Measurements from ENCODE around the gene CERS1.

CERS1 gene

GRCh38 chr19:18863843-18864362 is 32.1 kb downstream of the CERS1 start:
- Histone ChIP-seq H3K27me3 (ENCODE audit: control insufficient read depth, insufficient read depth, low read length, poor library complexity, severe bottlenecking) (no peaks in the 10 kb centered on the region), H3K4me3 (ENCODE audit: insufficient read depth, low read depth, low read length) (no peak overlapping the region), H3K27ac (ENCODE audit: insufficient read depth, low read depth, low read length, poor library complexity, severe bottlenecking) (no peak overlapping the region), H3K9me3 (ENCODE audit: control insufficient read depth, low read length) (no peaks in the 10 kb centered on the region), H3K36me3 (ENCODE audit: control insufficient read depth, insufficient read depth, low read length) (peaks cover 62% of the 10 kb centered on the region), H3K4me1 (ENCODE audit: control insufficient read depth, insufficient read depth, low read length) (no peaks in the 10 kb centered on the region)
- 94% methylated on average over 16 of the region's 16 CpGs for WGBS, 2 experiments

GRCh38 chr19:18862976-18863842 is 32.7 kb downstream of the CERS1 start:
- no peak overlapping the region for H3K27ac ChIP-seq (ENCODE audit: insufficient read depth, low read depth, low read length, poor library complexity, severe bottlenecking)
- no peak overlapping the region for H3K4me3 ChIP-seq (ENCODE audit: insufficient read depth, low read depth, low read length)
- H3K27me3 ChIP-seq (ENCODE audit: control insufficient read depth, insufficient read depth, low read length, poor library complexity, severe bottlenecking) = no peaks in the 10 kb centered on the region
- H3K36me3 ChIP-seq (ENCODE audit: control insufficient read depth, insufficient read depth, low read length) = peaks cover 66% of the 10 kb centered on the region
- H3K9me3 ChIP-seq (ENCODE audit: control insufficient read depth, low read length) = no peaks in the 10 kb centered on the region
- H3K4me1 ChIP-seq (ENCODE audit: control insufficient read depth, insufficient read depth, low read length) = no peaks in the 10 kb centered on the region
- 95 to 97% methylated on average over 33 of the region's 33 CpGs for WGBS, 2 experiments

GRCh38 chr19:18861917-18862316 is 34.0 kb downstream of the CERS1 start:
- Histone ChIP-seq H3K4me1 (ENCODE audit: control insufficient read depth, insufficient read depth, low read length) (no peaks in the 10 kb centered on the region), H3K4me3 (ENCODE audit: insufficient read depth, low read depth, low read length) (no peak overlapping the region), H3K27me3 (ENCODE audit: control insufficient read depth, insufficient read depth, low read length, poor library complexity, severe bottlenecking) (no peaks in the 10 kb centered on the region), H3K9me3 (ENCODE audit: control insufficient read depth, low read length) (no peaks in the 10 kb centered on the region), H3K27ac (ENCODE audit: insufficient read depth, low read depth, low read length, poor library complexity, severe bottlenecking) (no peak overlapping the region), H3K36me3 (ENCODE audit: control insufficient read depth, insufficient read depth, low read length) (peaks cover 72% of the 10 kb centered on the region)
- WGBS, 2 experiments = 96 to 98% methylated on average over 12 of the region's 12 CpGs

- Histone ChIP-seq H3K27ac (ENCODE audit: insufficient read depth, low read depth, low read length, poor library complexity, severe bottlenecking) (no peak overlapping the region), H3K27me3 (ENCODE audit: control insufficient read depth, insufficient read depth, low read length, poor library complexity, severe bottlenecking) (no peaks in the 10 kb centered on the region), H3K36me3 (ENCODE audit: control insufficient read depth, insufficient read depth, low read length) (peaks cover 78% of the 10 kb centered on the region), H3K4me1 (ENCODE audit: control insufficient read depth, insufficient read depth, low read length) (no peaks in the 10 kb centered on the region), H3K9me3 (ENCODE audit: control insufficient read depth, low read length) (no peaks in the 10 kb centered on the region), H3K4me3 (ENCODE audit: insufficient read depth, low read depth, low read length) (no peak overlapping the region)
- WGBS, 2 experiments = 94 to 95% methylated on average over 9 of the region's 9 CpGs
These were observed 34.7 kb downstream of the CERS1 start for GRCh38 chr19:18861235-18861634.

- Histone ChIP-seq H3K4me1 (ENCODE audit: control insufficient read depth, insufficient read depth, low read length) (no peaks in the 10 kb centered on the region), H3K27me3 (ENCODE audit: control insufficient read depth, insufficient read depth, low read length, poor library complexity, severe bottlenecking) (no peaks in the 10 kb centered on the region), H3K4me3 (ENCODE audit: insufficient read depth, low read depth, low read length) (no peak overlapping the region), H3K9me3 (ENCODE audit: control insufficient read depth, low read length) (no peaks in the 10 kb centered on the region), H3K27ac (ENCODE audit: insufficient read depth, low read depth, low read length, poor library complexity, severe bottlenecking) (no peak overlapping the region), H3K36me3 (ENCODE audit: control insufficient read depth, insufficient read depth, low read length) (peaks cover 74% of the 10 kb centered on the region)
- 94 to 95% methylated on average over 17 of the region's 17 CpGs for WGBS, 2 experiments
These were observed 35.2 kb downstream of the CERS1 start for GRCh38 chr19:18860725-18861124.

- Histone ChIP-seq H3K27ac (ENCODE audit: insufficient read depth, low read depth, low read length, poor library complexity, severe bottlenecking) (no peak overlapping the region), H3K36me3 (ENCODE audit: control insufficient read depth, insufficient read depth, low read length) (peaks cover 70% of the 10 kb centered on the region), H3K27me3 (ENCODE audit: control insufficient read depth, insufficient read depth, low read length, poor library complexity, severe bottlenecking) (no peaks in the 10 kb centered on the region), H3K4me1 (ENCODE audit: control insufficient read depth, insufficient read depth, low read length) (no peaks in the 10 kb centered on the region), H3K4me3 (ENCODE audit: insufficient read depth, low read depth, low read length) (no peak overlapping the region), H3K9me3 (ENCODE audit: control insufficient read depth, low read length) (no peaks in the 10 kb centered on the region)
- 95 to 96% methylated on average over 11 of the region's 11 CpGs for WGBS, 2 experiments
These were observed 35.7 kb downstream of the CERS1 start for GRCh38 chr19:18860302-18860700.

- no peaks in the 10 kb centered on the region for H3K9me3 ChIP-seq (ENCODE audit: control insufficient read depth, low read length)
- no peaks in the 10 kb centered on the region for H3K27me3 ChIP-seq (ENCODE audit: control insufficient read depth, insufficient read depth, low read length, poor library complexity, severe bottlenecking)
- H3K36me3 ChIP-seq (ENCODE audit: control insufficient read depth, insufficient read depth, low read length) = peaks cover 71% of the 10 kb centered on the region
- H3K4me3 ChIP-seq (ENCODE audit: insufficient read depth, low read depth, low read length) = no peak overlapping the region
- no peaks in the 10 kb centered on the region for H3K4me1 ChIP-seq (ENCODE audit: control insufficient read depth, insufficient read depth, low read length)
- no peak overlapping the region for H3K27ac ChIP-seq (ENCODE audit: insufficient read depth, low read depth, low read length, poor library complexity, severe bottlenecking)
- 95 to 97% methylated on average over 12 of the region's 12 CpGs for WGBS, 2 experiments
These were observed 36.2 kb downstream of the CERS1 start for GRCh38 chr19:18859676-18860301.

- Histone ChIP-seq H3K27ac (ENCODE audit: insufficient read depth, low read depth, low read length, poor library complexity, severe bottlenecking) (no peak overlapping the region), H3K27me3 (ENCODE audit: control insufficient read depth, insufficient read depth, low read length, poor library complexity, severe bottlenecking) (no peaks in the 10 kb centered on the region), H3K4me1 (ENCODE audit: control insufficient read depth, insufficient read depth, low read length) (no peaks in the 10 kb centered on the region), H3K36me3 (ENCODE audit: control insufficient read depth, insufficient read depth, low read length) (peaks cover 75% of the 10 kb centered on the region), H3K4me3 (ENCODE audit: insufficient read depth, low read depth, low read length) (no peak overlapping the region), H3K9me3 (ENCODE audit: control insufficient read depth, low read length) (no peaks in the 10 kb centered on the region)
- WGBS, 2 experiments = 96 to 97% methylated on average over 21 of the region's 21 CpGs
These were observed 36.9 kb downstream of the CERS1 start for GRCh38 chr19:18858906-18859646.

- no peaks in the 10 kb centered on the region for H3K9me3 ChIP-seq (ENCODE audit: control insufficient read depth, low read length)
- no peak overlapping the region for H3K4me3 ChIP-seq (ENCODE audit: insufficient read depth, low read depth, low read length)
- 96 to 97% methylated on average over 13 of the region's 13 CpGs for WGBS, 2 experiments
- no peaks in the 10 kb centered on the region for H3K27me3 ChIP-seq (ENCODE audit: control insufficient read depth, insufficient read depth, low read length, poor library complexity, severe bottlenecking)
- peaks cover 73% of the 10 kb centered on the region for H3K36me3 ChIP-seq (ENCODE audit: control insufficient read depth, insufficient read depth, low read length)
- H3K4me1 ChIP-seq (ENCODE audit: control insufficient read depth, insufficient read depth, low read length) = no peaks in the 10 kb centered on the region
- no peak overlapping the region for H3K27ac ChIP-seq (ENCODE audit: insufficient read depth, low read depth, low read length, poor library complexity, severe bottlenecking)
These were observed 38.7 kb downstream of the CERS1 start for GRCh38 chr19:18857223-18857622.

Measured in ectodermal cell (in vitro differentiated cells).